GM21447 (cell line): Measurements from ENCODE around the gene CDH23.

Source experiments
- ATAC-seq: cut with Tn5 transposase; IDR thresholded peaks from one replicate; pipeline ENCODE4 v1.9.1; 2021; ENCODE audit not compliant: unreplicated experiment

CDH23 gene

DNA sequence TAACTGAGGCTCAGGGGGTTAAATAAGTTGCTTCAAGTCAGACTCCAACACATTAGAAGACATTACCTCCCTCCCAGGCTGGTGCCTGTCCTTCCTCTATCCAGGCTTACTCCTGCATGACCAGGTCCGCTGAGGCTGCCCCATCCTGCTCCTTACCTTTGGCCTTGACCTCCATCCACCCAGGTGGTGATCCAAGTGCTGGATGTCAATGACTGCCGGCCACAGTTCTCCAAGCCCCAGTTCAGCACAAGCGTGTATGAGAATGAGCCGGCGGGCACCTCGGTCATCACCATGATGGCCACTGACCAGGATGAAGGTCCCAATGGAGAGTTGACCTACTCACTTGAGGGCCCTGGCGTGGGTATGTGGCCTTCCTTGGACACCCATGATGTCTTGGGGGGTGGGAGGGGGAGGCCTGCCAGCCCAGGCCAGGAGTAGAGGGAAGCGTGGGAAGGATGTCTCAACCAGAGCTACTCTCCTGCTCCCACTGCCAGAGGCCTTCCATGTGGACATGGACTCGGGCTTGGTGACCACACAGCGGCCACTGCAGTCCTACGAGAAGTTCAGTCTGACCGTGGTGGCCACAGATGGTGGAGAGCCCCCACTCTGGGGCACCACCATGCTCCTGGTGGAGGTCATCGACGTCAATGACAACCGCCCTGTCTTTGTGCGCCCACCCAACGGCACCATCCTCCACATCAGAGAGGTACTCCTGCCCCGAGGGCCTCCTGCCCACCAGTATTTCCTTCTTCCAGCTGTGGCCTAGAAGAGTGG is 406.2 kb downstream of the CDH23 start:
- ATAC-seq: no peak

DNA sequence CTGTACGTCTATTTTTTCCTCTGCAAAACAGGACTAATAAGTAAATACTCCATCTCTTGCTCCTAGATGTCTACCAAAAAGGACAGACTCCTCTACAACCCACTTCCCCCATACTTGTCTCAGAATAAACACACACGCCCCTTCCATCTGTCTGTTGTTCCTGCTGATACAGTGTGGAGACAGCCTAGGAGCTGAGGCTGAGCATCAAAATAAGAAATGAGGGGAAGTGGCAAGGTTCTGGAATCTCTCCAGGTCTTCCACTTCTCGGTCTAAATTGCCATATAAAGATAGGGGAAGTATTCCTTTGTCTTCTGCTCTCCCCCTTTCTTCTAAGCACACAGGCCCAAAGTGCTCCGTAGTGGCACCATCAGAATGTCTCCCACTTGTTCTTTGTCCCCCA is 407.4 kb downstream of the CDH23 start:
- no peak for ATAC-seq

GRCh38 chr10:71805776-71806703 is 409.3 kb downstream of the CDH23 start:
- no peak for ATAC-seq

DNA sequence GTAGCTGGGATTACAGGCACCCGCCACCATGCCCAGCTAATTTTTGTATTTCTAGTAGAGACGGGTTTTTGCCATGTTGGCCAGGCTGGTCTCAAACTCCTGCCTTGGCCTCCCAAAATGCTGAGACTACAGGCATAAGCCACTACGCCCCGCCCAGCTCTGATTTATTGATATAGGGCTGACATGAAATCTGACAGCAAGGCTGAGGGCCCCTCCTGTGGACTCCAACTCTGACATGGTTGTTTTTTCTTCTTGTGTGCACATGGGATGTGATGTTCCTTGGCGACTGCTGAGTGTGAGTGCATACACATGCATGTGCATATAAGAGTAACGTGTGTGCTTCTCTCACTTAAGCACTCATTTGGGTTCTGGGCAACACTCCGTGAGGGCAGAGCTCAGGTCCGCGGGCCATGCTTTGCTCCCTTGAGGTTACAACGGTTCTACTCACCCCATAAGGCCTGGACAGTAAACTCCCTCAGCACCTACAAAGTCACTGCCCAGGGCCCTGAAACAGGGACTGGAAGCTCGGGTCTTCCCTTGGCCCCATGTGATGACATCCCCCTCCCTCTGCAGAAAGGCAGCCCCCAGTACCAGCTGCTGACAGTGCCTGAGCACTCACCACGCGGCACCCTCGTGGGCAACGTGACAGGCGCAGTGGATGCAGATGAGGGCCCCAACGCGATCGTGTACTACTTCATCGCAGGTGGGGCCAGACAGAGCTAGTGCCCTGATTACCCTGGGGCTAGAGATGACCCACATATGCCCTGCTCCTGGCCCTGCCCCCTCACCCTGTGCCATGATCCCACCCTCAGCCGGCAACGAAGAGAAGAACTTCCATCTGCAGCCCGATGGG is 410.2 kb downstream of the CDH23 start:
- no peak for ATAC-seq

DNA sequence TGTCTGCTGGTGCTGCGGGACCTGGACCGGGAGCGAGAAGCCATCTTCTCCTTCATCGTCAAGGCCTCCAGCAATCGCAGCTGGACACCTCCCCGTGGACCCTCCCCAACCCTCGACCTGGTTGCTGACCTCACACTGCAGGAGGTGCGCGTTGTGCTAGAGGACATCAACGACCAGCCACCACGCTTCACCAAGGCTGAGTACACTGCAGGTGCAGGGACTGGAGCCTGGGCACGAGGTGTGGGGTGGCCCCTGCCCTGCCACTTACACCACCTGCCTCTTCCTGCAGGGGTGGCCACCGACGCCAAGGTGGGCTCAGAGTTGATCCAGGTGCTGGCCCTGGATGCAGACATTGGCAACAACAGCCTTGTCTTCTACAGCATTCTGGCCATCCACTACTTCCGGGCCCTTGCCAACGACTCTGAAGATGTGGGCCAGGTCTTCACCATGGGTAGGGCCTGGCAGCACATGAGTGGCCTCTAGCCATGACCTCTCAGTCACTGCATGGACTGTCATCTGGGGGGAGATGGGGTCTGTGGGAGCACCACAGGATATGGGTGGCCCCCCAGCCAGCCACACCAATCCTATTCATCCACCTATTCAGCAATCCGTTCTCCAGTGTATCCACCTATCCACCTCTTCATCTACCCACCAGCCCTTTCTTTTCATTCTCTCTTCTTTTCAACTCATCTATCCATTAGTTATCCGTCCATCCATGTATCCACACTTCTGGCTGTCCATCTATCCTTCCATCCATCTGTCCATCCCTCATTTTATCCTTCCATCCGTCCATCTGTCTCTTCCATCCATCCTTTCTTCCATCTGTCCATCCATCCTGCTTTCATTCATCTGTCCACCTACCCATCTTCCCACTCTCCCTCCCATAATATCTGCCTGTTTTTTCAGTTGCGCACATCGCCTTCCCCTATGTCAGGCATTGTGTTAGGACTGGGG is 411.1 kb downstream of the CDH23 start:
- no peak for ATAC-seq

DNA sequence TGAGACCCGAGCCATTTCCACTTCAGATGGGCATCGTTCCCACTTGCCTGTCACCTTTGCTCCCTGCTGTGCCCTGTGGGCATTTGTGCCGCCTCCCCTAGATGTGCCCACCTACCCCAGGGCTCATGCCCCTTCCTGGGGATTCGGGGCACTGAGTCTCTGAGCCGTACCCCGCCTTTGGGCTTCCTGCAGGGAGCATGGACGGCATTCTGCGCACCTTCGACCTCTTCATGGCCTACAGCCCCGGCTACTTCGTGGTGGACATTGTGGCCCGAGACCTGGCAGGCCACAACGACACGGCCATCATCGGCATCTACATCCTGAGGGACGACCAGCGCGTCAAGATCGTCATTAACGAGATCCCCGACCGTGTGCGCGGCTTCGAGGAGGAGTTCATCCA is 412.9 kb downstream of the CDH23 start:
- ATAC-seq: no peak

GRCh38 chr10:71810048-71810750 is 413.5 kb downstream of the CDH23 start:
- no peak for ATAC-seq

DNA sequence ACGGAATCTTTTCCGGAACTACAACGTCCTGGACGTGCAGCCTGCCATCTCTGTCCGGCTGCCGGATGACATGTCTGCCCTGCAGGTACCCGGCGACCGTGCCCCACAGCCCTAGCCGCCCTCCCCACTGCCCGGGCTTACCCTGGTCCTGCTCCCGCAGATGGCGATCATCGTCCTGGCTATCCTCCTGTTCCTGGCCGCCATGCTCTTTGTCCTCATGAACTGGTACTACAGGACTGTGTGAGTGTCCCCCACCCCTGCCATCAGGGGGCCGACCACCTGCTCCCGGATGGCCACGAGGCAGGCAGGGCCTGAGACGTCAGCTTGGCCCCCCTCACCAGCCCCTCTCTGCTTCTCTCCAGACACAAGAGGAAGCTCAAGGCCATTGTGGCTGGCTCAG is 414.6 kb downstream of the CDH23 start:
- no peak for ATAC-seq

- ATAC-seq: no peak
Observed at GRCh38 chr10:71812016-71812912, 415.5 kb downstream of the CDH23 start.

GRCh38 chr10:71812913-71813590 is 416.3 kb downstream of the CDH23 start:
- no peak for ATAC-seq

DNA sequence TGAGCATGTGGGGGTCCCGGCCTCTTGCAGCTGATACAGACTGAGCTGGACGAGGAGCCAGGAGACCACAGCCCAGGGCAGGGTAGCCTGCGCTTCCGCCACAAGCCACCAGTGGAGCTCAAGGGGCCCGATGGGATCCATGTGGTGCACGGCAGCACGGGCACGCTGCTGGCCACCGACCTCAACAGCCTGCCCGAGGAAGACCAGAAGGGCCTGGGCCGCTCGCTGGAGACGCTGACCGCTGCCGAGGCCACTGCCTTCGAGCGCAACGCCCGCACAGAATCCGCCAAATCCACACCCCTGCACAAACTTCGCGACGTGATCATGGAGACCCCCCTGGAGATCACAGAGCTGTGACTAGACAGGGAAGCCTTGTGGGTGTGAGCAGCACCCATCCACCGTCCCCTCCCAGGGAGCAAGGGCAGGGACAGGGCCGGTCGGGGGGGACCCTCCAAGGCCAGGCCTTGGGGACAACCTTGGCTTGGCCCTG is 418.2 kb downstream of the CDH23 start:
- ATAC-seq: no peak

GRCh38 chr10:71815515-71816130 is 418.9 kb downstream of the CDH23 start:
- no peak for ATAC-seq

DNA sequence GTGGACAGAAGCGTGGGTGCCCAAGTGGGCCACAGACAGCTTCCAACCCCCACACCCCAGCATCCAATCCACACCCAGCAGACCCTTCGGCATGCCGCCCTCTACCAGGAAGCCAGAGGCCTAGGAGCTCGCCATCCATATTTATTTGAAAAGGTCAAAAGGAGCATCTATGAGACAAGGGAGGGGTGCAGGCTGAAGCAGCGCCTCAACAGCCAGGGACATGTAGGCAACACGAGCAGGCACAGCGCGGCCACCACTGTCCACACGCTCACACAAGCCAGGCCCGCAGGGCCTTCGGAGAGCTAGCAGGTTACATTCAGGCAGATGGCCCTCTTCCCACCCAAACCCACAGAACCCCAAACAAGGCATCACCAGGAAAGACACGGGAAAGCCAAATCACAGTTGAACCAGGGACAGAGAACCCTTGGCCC is 419.7 kb downstream of the CDH23 start:
- ATAC-seq: no peak

GRCh38 chr10:71816936-71817618 is 420.4 kb downstream of the CDH23 start:
- no peak for ATAC-seq

DNA sequence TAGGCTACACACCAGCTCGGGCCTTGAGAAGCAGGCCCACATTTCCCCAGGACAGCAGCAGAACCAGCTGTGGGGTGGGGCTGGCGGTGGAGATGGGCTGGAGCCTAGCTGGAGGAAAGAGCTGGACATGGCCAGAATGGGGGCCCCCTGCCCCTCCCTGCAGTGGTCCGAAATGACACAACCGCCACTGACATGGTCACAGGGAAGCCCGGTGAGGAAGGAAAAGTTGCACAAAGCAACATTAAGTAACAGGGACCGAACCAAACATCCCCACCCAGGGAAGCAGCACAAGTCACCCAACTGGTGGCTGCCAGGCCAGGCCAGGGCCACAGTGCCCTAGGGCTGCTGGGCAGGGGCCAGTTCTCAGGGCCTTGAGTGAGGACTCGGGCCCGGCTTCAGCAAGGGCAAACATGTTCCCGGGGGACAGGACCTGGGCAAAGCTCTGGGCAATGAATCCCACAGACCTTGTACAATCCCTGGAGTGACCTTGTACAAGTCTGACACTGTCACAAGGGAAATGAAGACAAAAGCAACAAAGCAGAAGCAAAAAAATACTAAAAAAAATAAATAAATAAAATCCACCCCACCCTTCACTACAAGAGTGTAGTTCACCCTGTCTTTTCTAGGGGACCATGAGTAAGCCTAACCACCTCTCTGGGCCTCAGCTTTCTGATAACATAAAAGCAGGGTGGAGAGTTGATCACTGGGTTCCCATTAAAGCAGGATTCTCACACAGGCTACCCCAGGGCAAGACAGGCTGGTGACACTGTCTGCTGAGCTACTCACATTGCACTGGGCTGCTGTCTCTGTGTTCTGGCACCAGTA is 421.3 kb downstream of the CDH23 start:
- no peak for ATAC-seq
